Upper lobe of left lung (tissue), 4 donors: ENCODE measurements around the gene GRIK2.

Source experiments
- EP300 ChIP-seq, 4 donors: sonication (generic); formaldehyde crosslinking; IDR thresholded peaks; one replicate each; pipeline ENCODE4 v1.5.1; 2017; ENCODE audit warnings: antibody characterized with exemption in 4 of 4, control low read depth in 2 of 4
- POLR2A ChIP-seq, 4 donors: fragments of 450-650 bp; IDR thresholded peaks; one replicate each; pipeline ENCODE4 v1.5.1; 2016 to 2017; ENCODE audit warnings: antibody characterized with exemption in 4 of 4, mild to moderate bottlenecking in 2 of 4
- POLR2AphosphoS5 ChIP-seq, 2 donors: sonication (generic); formaldehyde crosslinking; IDR thresholded peaks; one replicate each; pipeline ENCODE4 v1.5.1; 2017; ENCODE audit warnings: antibody characterized with exemption in 2 of 2
- TF ChIP-seq, protein P1 (sequence below), 6 experiments: fragments of 450-650 bp in 4 of 6; fragments of 200-600 bp in 2 of 6; sonication (generic) in 2 of 6; IDR thresholded peaks; one replicate each; pipeline ENCODE4 v1.5.1; 2016 to 2019; ENCODE audit warnings: antibody characterized with exemption in 6 of 6

DNA sequence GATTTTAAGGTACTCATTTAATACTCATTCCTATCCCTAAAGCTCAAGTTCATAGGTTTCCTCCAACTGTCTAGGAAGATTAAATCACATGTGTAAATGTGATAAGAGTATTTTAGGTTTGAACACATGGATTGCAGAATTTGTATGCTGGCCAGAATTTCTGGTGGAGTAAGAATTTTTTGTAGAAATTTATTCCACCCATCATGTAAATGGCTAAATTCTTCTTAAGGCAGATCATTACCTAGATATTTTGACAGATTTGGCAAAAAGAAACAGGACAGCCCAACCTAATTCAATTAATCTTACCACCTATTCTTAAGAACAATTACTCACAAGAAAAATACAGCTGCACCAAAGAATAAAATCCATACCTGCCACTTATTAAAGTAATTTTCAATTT is 261.6 kb downstream of the GRIK2 start:
- TF ChIP-seq, protein P1, sequence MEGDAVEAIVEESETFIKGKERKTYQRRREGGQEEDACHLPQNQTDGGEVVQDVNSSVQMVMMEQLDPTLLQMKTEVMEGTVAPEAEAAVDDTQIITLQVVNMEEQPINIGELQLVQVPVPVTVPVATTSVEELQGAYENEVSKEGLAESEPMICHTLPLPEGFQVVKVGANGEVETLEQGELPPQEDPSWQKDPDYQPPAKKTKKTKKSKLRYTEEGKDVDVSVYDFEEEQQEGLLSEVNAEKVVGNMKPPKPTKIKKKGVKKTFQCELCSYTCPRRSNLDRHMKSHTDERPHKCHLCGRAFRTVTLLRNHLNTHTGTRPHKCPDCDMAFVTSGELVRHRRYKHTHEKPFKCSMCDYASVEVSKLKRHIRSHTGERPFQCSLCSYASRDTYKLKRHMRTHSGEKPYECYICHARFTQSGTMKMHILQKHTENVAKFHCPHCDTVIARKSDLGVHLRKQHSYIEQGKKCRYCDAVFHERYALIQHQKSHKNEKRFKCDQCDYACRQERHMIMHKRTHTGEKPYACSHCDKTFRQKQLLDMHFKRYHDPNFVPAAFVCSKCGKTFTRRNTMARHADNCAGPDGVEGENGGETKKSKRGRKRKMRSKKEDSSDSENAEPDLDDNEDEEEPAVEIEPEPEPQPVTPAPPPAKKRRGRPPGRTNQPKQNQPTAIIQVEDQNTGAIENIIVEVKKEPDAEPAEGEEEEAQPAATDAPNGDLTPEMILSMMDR (IDR thresholded peaks at IDR 0.05) = no peak
- no peak for TF ChIP-seq POLR2A (IDR thresholded peaks at IDR 0.05)
- no peak for TF ChIP-seq EP300 (IDR thresholded peaks at IDR 0.05)
- no peak for TF ChIP-seq POLR2AphosphoS5 (IDR thresholded peaks at IDR 0.05)
